PFSK-1 (cell line): ENCODE data around the gene RBCK1.

Source experiments
- FOXP2 ChIP-seq: optimal IDR thresholded peaks from 2 replicates; pipeline ENCODE3; 2011; ENCODE audit warnings: borderline replicate concordance, control low read depth, inconsistent platforms; ENCODE audit not compliant: insufficient read depth; ENCODE audit errors: extremely low read length, extremely low read depth
- POLR2AphosphoS5 ChIP-seq: IDR thresholded peaks from 2 replicates; pipeline ENCODE4 v1.6.1; 2012; ENCODE audit warnings: low read depth, mild to moderate bottlenecking, control low read depth, low read length, moderate library complexity
- REST ChIP-seq, 2 experiments: IDR thresholded peaks; 2 replicates each; pipeline versions ENCODE4 v1.6.1 to v1.8.0; 2011 to 2012; ENCODE audit warnings: low read depth in 2 of 2, low read length in 2 of 2, control low read depth in 1 of 2, inconsistent platforms in 1 of 2, mild to moderate bottlenecking in 1 of 2, moderate library complexity in 1 of 2; ENCODE audit not compliant: insufficient read depth in 1 of 2
- SIN3A ChIP-seq: IDR thresholded peaks from 2 replicates; pipeline ENCODE4 v1.6.1; 2012; ENCODE audit warnings: mild to moderate bottlenecking, low read length, moderate library complexity, borderline replicate concordance; ENCODE audit not compliant: insufficient read depth
- TAF1 ChIP-seq: IDR thresholded peaks from 2 replicates; pipeline ENCODE4 v1.6.1; 2012; ENCODE audit warnings: low read length, control low read depth, borderline replicate concordance; ENCODE audit not compliant: insufficient read depth

Gene RBCK1

GRCh38 chr20:368915-369314 lies 39.2 kb upstream of the RBCK1 start:
- TF ChIP-seq POLR2AphosphoS5 (no peak), REST (IDR thresholded peaks at IDR 0.05; ENCODE audit: insufficient read depth in 1 of 2, low read depth in 2 of 2, low read length in 2 of 2) (no peak), TAF1 (no peak), SIN3A (no peak), FOXP2 (no peak)

GRCh38 chr20:370151-370600 lies 37.9 kb upstream of the RBCK1 start:
- no peak for TF ChIP-seq SIN3A
- TF ChIP-seq POLR2AphosphoS5 = no peak
- TF ChIP-seq REST (IDR thresholded peaks at IDR 0.05; ENCODE audit: insufficient read depth in 1 of 2, low read depth in 2 of 2, low read length in 2 of 2) = no peak
- no peak for TF ChIP-seq TAF1
- TF ChIP-seq FOXP2 = no peak

- TF ChIP-seq FOXP2 = no peak
- no peak for TF ChIP-seq REST (IDR thresholded peaks at IDR 0.05; ENCODE audit: insufficient read depth in 1 of 2, low read depth in 2 of 2, low read length in 2 of 2)
- TF ChIP-seq POLR2AphosphoS5 = no peak
- no peak for TF ChIP-seq SIN3A
- no peak for TF ChIP-seq TAF1
These were observed 36.9 kb upstream of the RBCK1 start for GRCh38 chr20:370977-371754.

- TF ChIP-seq FOXP2 (no peak), TAF1 (no peak), REST (IDR thresholded peaks at IDR 0.05; ENCODE audit: insufficient read depth in 1 of 2, low read depth in 2 of 2, low read length in 2 of 2) (peak; percentile 50 to 66; a peak in 1 of 4 replicates), SIN3A (no peak), POLR2AphosphoS5 (no peak)
These were observed 36.1 kb upstream of the RBCK1 start for GRCh38 chr20:371755-372542.
